Measurements from ENCODE around the gene NOM1.
"Not testable (repeated sequence)": the region's sequence is repeated elsewhere in the genome, so short reads cannot be mapped to it uniquely, and the experiment has no call there.

The NOM1 gene

GRCh38 chr7:156949541-156950380 is at the start of gene NOM1:
TSS of gene NOM1 (plus strand) at chr7:156949712. CDS start at chr7:156949738, 26 bp downstream.
- DNase-seq = peak; percentile 17

- DNase-seq = not testable (repeated sequence)
Observed at GRCh38 chr7:156900093-156900492, 49.4 kb upstream of the NOM1 start.

- DNase-seq = no peak
Observed at GRCh38 chr7:156903232-156903909, 46.1 kb upstream of the NOM1 start.

- DNase-seq = no peak
Observed at GRCh38 chr7:156906200-156906649, 43.3 kb upstream of the NOM1 start.

- no peak for DNase-seq
Observed at GRCh38 chr7:156907656-156908055, 41.9 kb upstream of the NOM1 start.

GRCh38 chr7:156909574-156910252 is 39.8 kb upstream of the NOM1 start:
- DNase-seq = not testable (repeated sequence)

GRCh38 chr7:156918635-156919034 is 30.9 kb upstream of the NOM1 start:
- DNase-seq = no peak

GRCh38 chr7:156919132-156919713 is 30.3 kb upstream of the NOM1 start:
- no peak for DNase-seq

GRCh38 chr7:156920076-156920475 is 29.4 kb upstream of the NOM1 start:
- no peak for DNase-seq

GRCh38 chr7:156920487-156921373 is 28.8 kb upstream of the NOM1 start:
- DNase-seq = not testable (repeated sequence)

- DNase-seq = not testable (repeated sequence)
Observed at GRCh38 chr7:156922304-156922703, 27.2 kb upstream of the NOM1 start.

- DNase-seq = not testable (repeated sequence)
Observed at GRCh38 chr7:156925821-156926220, 23.7 kb upstream of the NOM1 start.

GRCh38 chr7:156927571-156928405 is 21.7 kb upstream of the NOM1 start:
- DNase-seq = no peak

GRCh38 chr7:156928406-156928747 is 21.1 kb upstream of the NOM1 start:
- no peak for DNase-seq

GRCh38 chr7:156929789-156930539 is 19.5 kb upstream of the NOM1 start:
- no peak for DNase-seq

- DNase-seq = peak; percentile 57
Observed at GRCh38 chr7:156932006-156932405, 17.5 kb upstream of the NOM1 start.

- no peak for DNase-seq
Observed at GRCh38 chr7:156935250-156935649, 14.3 kb upstream of the NOM1 start.

GRCh38 chr7:156936766-156937165 is 12.7 kb upstream of the NOM1 start:
- DNase-seq = not testable (repeated sequence)

GRCh38 chr7:156940421-156941122 is 8.9 kb upstream of the NOM1 start:
- no peak for DNase-seq

Data from NCI-H2081 treated with DMSO at 0.1 percent for 48 hours (cell line).